Astrocyte (in vitro differentiated cells and primary cell): ENCODE results near the gene MVP. TPM values are rescaled to one million over a fixed set of nuclear protein-coding genes. Genes with fewer than 3 reads are reported as not detected.

Source experiments
- DNase-seq: peaks from one replicate; pipeline ENCODE4 v3.0.0-alpha.2; 2010; ENCODE audit warnings: low read depth
- FAIRE-seq: peaks from 2 replicates; lab custom pipeline; 2011; peaks lifted over from hg19 to GRCh38; lab: Jason Lieb, UNC
- H2AFZ ChIP-seq: 2 replicates; pipeline ENCODE4 v1.6.0; 2012; ENCODE audit warnings: low read depth, low read length, inconsistent platforms
- H3K27ac ChIP-seq: 2 replicates; pipeline ENCODE4 v1.5.1; 2011; ENCODE audit warnings: low read depth, low read length, inconsistent platforms
- H3K27me3 ChIP-seq: 2 replicates; pipeline ENCODE4 v1.6.0; 2011; ENCODE audit warnings: low read length, inconsistent platforms; ENCODE audit not compliant: insufficient read depth
- H3K36me3 ChIP-seq: 2 replicates; pipeline ENCODE4 v1.5.1; 2011; ENCODE audit warnings: low read length, inconsistent platforms; ENCODE audit not compliant: insufficient read depth
- H3K4me1 ChIP-seq: 2 replicates; pipeline ENCODE4 v1.5.1; 2011; ENCODE audit warnings: low read length, inconsistent platforms; ENCODE audit not compliant: insufficient read depth
- H3K4me2 ChIP-seq: 2 replicates; pipeline ENCODE4 v1.6.0; 2012; ENCODE audit warnings: low read length, inconsistent platforms
- H3K4me3 ChIP-seq: 2 replicates; pipeline ENCODE4 v1.5.1; 2011; ENCODE audit warnings: low read depth, mild to moderate bottlenecking, low read length, inconsistent platforms; ENCODE audit not compliant: insufficient read depth
- H3K79me2 ChIP-seq: 2 replicates; pipeline ENCODE4 v1.6.0; 2012; ENCODE audit warnings: mild to moderate bottlenecking, low read length, inconsistent platforms; ENCODE audit not compliant: insufficient read depth
- H3K9ac ChIP-seq: 2 replicates; pipeline ENCODE4 v1.6.0; 2012; ENCODE audit warnings: mild to moderate bottlenecking, low read length, inconsistent platforms
- H3K9me3 ChIP-seq: 2 replicates; pipeline ENCODE4 v1.5.1; 2012; ENCODE audit warnings: low read depth, mild to moderate bottlenecking, low read length, inconsistent platforms; ENCODE audit not compliant: insufficient read depth
- H4K20me1 ChIP-seq: 2 replicates; pipeline ENCODE4 v1.6.0; 2012; ENCODE audit warnings: low read length, inconsistent platforms; ENCODE audit not compliant: insufficient read depth
- H3K27ac Mint-ChIP-seq: one replicate; pipeline ENCODE4 v1.8.0; 2021; ENCODE audit warnings: mild to moderate bottlenecking, mixed read lengths; ENCODE audit not compliant: unreplicated experiment
- H3K27me3 Mint-ChIP-seq: one replicate; pipeline ENCODE4 v1.8.0; 2021; ENCODE audit warnings: low read depth, mixed read lengths; ENCODE audit not compliant: unreplicated experiment
- H3K36me3 Mint-ChIP-seq: one replicate; pipeline ENCODE4 v1.8.0; 2021; ENCODE audit warnings: low read depth, mixed read lengths; ENCODE audit not compliant: unreplicated experiment
- H3K4me1 Mint-ChIP-seq: one replicate; pipeline ENCODE4 v1.8.0; 2021; ENCODE audit warnings: low read depth, mixed read lengths; ENCODE audit not compliant: unreplicated experiment
- H3K4me3 Mint-ChIP-seq: one replicate; pipeline ENCODE4 v1.8.0; 2021; ENCODE audit warnings: mild to moderate bottlenecking, moderate library complexity, mixed read lengths; ENCODE audit not compliant: unreplicated experiment
- H3K9me3 Mint-ChIP-seq: one replicate; pipeline ENCODE4 v1.8.0; 2021; ENCODE audit warnings: mild to moderate bottlenecking, mixed read lengths; ENCODE audit not compliant: unreplicated experiment
- CTCF ChIP-seq: IDR thresholded peaks from 2 replicates; pipeline ENCODE4 v1.5.1; 2011; ENCODE audit warnings: low read depth, mild to moderate bottlenecking, inconsistent platforms, low read length, moderate library complexity; ENCODE audit not compliant: insufficient read depth
- EZH2 ChIP-seq: IDR thresholded peaks from 2 replicates; pipeline ENCODE4 v1.6.1; 2012; ENCODE audit warnings: mild to moderate bottlenecking, low read length, inconsistent platforms; ENCODE audit not compliant: insufficient read depth
- total RNA-seq: library from RNA; stranded (reverse); gene quantifications from 2 replicates; pipeline ENCODE4 v1.2.1, GENCODE V29; 2021

Gene MVP
- total RNA-seq, 1 donor from 2014 or later, result 38.7 TPM

GRCh38 chr16:29789775-29790182, 30.5 kb upstream of the MVP start:
- Histone ChIP-seq H3K9ac (peak overlapping the region; percentile 82), H3K79me2 (peaks cover 42% of the 10 kb centered on the region), H3K4me1 (peaks cover 11% of the 10 kb centered on the region), H3K4me2 (peak overlapping the region; percentile 94), H4K20me1 (peaks cover 5% of the 10 kb centered on the region), H3K36me3 (no peaks in the 10 kb centered on the region), H2AFZ (peak overlapping the region; percentile 98), H3K9me3 (no peaks in the 10 kb centered on the region), H3K27me3 (no peaks in the 10 kb centered on the region), H3K4me3 (peak overlapping the region; percentile 60), H3K27ac (peak overlapping the region; percentile 41)
- DNase-seq, result no peak
- Mint-ChIP-seq H3K36me3 (no peaks in the 10 kb centered on the region), H3K4me3 (peak overlapping the region; percentile 98), H3K4me1 (peaks cover 7% of the 10 kb centered on the region), H3K27me3 (peaks cover 2% of the 10 kb centered on the region), H3K27ac (peak overlapping the region; percentile 87), H3K9me3 (no peaks in the 10 kb centered on the region)
- TF ChIP-seq CTCF (no peak), EZH2 (no peak)
- FAIRE-seq, result no peak

- H3K27me3 Mint-ChIP-seq, result peaks cover 2% of the 10 kb centered on the region
- FAIRE-seq, result no peak
Measured at GRCh38 chr16:29790183-29790948, 29.9 kb upstream of the MVP start, which contains the start of gene KIF22. TSS of gene KIF22 (plus strand) at chr16:29790751. CDS start at chr16:29790760, 9 bp downstream.

More at GRCh38 chr16:29790183-29790948, 29.9 kb upstream of the MVP start, which contains the start of gene KIF22:
- Histone ChIP-seq H3K27ac (peak within 1 kb of the TSS; percentile 59), H2AFZ (peak within 1 kb of the TSS; percentile 98), H3K27me3 (no peaks in the 10 kb centered on the region), H3K4me3 (peak within 1 kb of the TSS; percentile 91), H3K9ac (peak within 1 kb of the TSS; percentile 85), H3K4me1 (peaks cover 11% of the 10 kb centered on the region), H3K79me2 (peaks cover 48% of the 10 kb centered on the region), H3K4me2 (peak within 1 kb of the TSS; percentile 94), H4K20me1 (peaks cover 5% of the 10 kb centered on the region), H3K9me3 (no peaks in the 10 kb centered on the region), H3K36me3 (no peaks in the 10 kb centered on the region)
- TF ChIP-seq EZH2, result no peak
- TF ChIP-seq CTCF, result peak; percentile 60
- H3K4me3 Mint-ChIP-seq, result peak within 1 kb of the TSS; percentile 98
- peaks cover 7% of the 10 kb centered on the region for H3K4me1 Mint-ChIP-seq
- DNase-seq, result peak; percentile 95
- no peaks in the 10 kb centered on the region for H3K9me3 Mint-ChIP-seq
- peak within 1 kb of the TSS; percentile 87 for H3K27ac Mint-ChIP-seq
- no peaks in the 10 kb centered on the region for H3K36me3 Mint-ChIP-seq
